HPDE6-E6E7 (cell line): ENCODE data around the gene FHOD3.
"Not testable (repeated sequence)": the region's sequence is repeated elsewhere in the genome, so short reads cannot be mapped to it uniquely, and the experiment has no call there.

Experiments
- DNase-seq: peaks from one replicate; pipeline ENCODE4 v3.0.0; 2011; ENCODE audit warnings: missing footprints; ENCODE audit errors: extremely low spot score

Gene FHOD3

GRCh38 chr18:36547544-36547943 lies 250.0 kb downstream of the FHOD3 start:
- no peak for DNase-seq

DNA sequence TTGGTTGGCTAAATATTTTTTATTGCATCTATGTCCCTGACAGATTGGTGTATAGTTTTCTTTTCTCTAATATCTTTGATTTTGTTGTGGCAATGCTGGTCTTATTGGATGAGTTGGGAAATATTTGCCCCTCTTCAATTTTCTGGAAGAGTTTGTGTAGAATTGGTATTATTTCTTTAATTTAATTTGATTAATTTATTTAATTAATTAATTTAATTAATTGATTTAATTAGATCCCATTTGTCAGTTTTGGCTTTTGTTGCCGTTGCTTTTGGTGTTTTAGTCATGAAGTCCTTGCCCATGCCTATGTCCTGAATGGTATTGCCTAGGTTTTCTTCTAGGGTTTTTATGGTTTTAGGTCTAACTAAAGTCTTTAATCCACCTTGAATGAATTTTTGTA lies 253.8 kb downstream of the FHOD3 start:
- not testable (repeated sequence) for DNase-seq

DNA sequence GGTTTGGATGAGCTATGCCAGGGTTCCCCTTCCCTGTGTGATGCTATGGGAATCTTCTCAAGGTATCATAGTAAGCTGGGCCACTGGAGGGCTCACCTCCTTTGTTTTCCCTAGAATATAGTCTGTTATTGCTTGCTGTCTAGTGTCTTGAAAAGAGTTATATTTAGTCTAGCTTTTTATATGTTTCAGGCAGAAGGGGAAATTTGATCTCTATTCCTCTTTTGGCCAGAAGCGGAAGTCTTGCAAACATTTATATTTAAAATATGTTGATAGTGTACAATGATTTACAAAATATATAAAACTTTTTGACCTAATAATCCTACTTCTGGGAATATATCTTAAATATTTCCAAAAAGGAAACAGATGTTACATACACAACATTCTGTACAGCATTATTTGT lies 260.7 kb downstream of the FHOD3 start:
- no peak for DNase-seq

GRCh38 chr18:36559149-36559857 lies 261.8 kb downstream of the FHOD3 start:
- DNase-seq: no peak

DNA sequence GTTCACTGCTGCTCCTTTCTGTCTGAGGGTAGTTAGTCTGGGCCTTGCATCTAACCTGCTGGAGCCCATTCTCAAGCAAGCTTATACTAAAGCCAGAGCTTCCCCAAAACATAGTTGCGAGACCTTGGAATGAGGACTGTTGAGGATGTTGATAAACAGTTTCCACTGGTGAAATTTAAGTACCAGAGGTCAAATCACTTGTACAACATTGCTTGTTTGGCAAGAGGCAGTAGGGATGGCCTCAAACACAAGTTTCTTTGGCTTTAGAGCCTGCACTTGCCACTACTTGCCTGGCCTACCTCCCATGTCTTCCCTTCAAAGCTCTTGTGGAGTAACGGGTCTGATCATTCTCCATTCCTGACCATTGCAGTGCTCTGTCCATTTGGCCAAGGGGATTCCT lies 262.7 kb downstream of the FHOD3 start:
- no peak for DNase-seq

DNA sequence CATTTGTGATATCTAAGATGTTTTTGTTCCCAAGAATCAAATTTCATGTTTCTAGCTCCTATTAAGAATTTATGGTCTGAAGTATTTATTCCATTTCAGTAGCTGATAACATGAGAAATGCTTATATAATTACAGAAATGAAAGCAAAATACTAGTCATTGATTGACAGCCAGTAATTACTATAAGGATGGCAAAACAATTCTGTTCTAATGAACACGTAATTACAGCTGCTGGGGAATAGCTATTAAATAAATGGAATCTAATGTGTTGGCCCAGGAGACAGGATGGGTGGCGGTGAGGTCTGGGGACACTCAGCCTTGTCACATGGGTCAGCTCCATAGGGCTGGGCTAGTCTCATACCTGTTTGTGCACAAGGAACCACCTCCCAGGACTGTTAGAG lies 263.5 kb downstream of the FHOD3 start:
- no peak for DNase-seq

DNA sequence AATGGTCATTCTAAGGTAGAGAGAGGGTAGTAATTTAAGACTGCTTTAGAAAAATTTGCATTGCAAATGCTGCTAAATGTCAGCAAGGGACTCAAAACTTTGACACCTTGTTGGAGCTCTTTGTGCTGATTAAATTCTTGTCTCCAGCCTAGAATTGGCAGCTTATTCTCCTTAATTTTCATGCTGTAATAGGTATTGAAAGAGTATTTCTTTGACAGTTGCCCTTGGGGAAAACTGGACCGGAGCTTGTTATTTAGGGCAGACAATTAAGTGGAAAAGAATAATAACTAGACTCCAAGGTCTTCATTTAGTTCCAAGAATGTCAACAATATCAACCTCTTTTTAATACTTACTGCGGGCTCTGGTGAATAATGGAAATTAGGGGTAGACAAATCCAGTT lies 267.3 kb downstream of the FHOD3 start:
- no peak for DNase-seq

- DNase-seq: no peak
Observed at GRCh38 chr18:36567800-36568199, 270.3 kb downstream of the FHOD3 start.

DNA sequence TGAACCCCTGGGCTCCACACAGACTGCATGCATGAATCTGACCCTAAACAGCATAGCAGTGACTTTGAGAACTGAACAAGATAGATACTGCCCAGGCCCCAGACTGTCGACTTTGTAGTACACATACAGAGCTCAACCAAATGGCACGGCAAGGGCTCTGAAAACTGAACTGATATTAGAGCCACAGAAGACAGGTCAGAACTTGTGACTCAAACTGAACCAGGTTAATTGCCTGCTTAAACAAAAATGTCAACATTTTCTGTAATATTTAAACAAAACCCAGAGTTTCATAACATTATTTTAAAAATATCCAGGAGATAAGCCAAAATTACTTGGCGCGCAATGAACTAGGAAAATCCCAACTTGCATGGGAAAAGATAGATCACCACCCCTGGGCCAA lies 271.0 kb downstream of the FHOD3 start:
- DNase-seq: no peak

DNA sequence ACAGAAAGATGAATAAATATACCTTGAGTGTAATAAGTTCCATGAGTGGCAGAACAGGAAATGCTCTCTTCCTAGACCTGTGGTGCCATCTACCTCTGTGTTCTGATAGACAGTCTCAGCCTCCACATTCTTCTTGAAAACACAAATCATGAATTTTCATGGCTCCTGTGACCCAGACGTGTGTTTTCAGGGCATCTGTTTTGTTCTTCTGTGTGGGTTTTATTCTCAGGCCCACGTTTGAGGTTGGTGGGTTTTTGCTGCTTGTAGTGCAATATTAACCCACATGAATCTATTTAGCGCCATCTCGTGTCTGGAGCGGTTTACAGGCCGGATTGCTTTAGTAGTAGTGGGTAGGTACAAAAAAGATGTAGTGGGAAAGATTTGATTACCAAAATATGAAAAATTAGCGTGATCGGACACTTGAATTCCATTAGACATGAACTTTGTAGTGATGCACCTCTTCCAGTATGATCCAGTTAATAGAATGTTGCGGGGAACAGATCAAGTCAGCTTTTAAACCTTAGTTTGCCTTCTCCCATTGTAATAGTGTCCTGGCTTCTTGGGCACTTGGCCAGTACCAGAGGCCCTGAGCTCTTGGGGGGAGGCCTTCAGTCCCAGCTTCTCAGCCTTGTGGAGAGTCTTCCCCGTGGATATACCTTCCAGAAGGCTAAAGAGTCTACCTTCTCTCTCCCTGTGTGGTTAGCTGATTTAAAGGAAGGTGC lies 274.8 kb downstream of the FHOD3 start:
- DNase-seq: no peak

DNA sequence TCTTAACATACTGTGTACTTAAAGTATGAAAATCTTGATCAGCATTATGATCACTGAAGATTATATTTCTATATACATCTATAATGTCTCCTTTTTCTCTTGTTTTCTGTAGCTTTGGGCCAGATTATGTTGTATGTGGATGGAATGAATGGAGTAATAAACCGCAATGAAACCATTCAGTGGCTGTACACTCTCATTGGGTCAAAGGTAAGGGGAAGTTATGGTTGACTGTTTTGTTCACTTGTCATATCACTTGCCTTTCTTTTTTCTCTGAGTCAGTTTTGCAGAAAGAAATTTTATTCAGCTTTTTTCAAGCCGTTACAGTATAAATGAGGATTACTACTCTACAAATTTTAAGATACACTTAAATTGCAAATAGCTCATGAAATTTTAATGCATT lies 278.8 kb downstream of the FHOD3 start:
- no peak for DNase-seq

GRCh38 chr18:36578871-36579710 lies 281.6 kb downstream of the FHOD3 start:
- no peak for DNase-seq

DNA sequence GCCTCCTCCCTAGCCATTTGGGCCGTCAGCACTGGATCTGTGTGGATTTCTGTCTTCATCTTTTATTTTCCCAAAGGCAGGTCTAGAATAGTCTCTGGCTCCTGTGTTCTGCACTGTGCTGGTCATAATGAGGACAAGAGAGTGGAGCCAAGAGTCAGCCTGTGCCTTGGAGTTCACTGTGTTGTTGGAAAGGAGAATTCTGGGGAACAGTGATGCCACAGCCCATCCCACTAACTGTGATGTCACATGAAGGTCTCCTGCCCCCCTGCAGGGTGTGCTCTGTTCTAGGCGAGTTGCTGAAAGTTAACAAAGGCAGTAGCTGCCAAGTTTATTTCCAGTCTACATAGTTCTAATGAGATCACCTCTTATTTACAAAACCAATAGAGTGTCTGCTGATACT lies 282.8 kb downstream of the FHOD3 start:
- no peak for DNase-seq

GRCh38 chr18:36580874-36581750 lies 283.6 kb downstream of the FHOD3 start:
- DNase-seq: no peak

DNA sequence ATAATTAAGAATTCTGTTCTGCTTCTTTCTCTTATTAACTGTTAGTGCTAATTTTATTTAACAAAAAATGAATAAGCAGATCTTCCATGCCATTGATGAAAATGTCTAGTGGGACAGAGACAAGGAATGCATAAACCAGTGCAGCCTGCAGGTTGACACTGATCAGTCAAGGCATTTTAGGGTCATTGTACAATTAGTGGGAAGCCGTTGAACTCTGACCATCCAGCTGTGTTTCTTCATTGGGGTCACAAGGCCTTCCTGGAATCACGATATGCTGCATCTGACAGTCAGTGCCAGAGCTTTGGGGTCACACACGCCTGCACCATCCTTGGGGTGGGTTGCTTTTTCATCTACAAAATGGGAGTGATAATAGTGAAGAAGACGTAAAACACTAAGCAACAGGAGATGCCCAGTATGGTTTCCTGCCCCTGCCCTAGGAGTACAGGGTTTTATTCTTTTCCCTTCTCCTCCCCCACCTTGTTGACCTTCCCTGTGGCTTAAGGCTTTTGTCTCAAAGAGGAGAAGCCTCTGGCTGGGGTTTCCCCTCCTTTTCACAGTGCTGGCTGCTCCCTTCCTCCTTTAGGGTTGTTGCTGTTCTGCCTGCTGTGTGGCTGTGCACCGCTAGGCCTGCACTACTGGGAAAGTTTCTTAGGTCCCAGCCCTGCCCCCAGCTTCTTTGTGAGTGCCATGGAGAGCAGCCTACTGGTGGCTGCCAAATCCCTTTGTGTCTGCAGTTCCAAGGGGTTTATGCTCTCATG lies 285.7 kb downstream of the FHOD3 start:
- DNase-seq: no peak

DNA sequence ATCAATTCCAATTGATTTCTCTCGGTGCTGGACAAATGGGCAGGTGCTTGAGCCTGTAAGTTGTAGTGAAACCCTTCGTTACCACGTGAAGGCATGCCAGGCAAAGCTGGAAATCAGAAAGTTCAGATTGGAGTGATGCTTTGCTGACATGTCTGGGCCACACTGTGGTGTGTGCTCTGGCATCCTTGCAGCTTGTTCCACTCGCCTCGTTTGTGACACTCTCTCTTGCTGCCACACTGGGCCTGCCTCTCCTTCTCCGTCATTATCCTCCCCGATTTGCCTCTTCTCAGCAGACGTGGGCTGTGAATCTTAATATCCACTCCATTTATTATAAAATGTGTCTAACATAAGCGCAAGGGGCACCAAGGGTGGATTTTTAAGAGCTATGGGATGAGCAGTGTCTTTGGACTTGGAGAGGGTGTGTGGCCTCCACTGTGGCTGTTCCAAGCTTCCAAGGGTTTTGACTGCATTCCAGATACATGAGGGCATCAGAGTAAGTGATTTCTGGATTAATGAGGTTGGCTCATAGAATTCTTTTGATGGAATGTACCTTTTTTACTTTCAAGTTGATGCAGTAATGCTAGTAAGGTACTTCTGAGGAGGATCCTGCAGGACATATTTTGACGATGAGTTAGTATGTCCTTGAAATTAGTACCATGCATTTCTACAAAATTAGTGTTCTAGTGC lies 292.5 kb downstream of the FHOD3 start:
- no peak for DNase-seq

- no peak for DNase-seq
Observed at GRCh38 chr18:36590621-36591580, 293.4 kb downstream of the FHOD3 start.

GRCh38 chr18:36592282-36592681 lies 294.8 kb downstream of the FHOD3 start:
- no peak for DNase-seq

GRCh38 chr18:36593001-36593400 lies 295.5 kb downstream of the FHOD3 start:
- no peak for DNase-seq
